ENCODE results near the gene DSN1. TPM values are rescaled to one million over a fixed set of nuclear protein-coding genes. Genes with fewer than 3 reads are reported as not detected.

Gene DSN1
- total and polyA plus RNA-seq, 2 of the 8 experiments (the other 6 are each of a cell fraction or from before 2014, with no cell fraction given): 12.0 to 26.2 TPM

DNA sequence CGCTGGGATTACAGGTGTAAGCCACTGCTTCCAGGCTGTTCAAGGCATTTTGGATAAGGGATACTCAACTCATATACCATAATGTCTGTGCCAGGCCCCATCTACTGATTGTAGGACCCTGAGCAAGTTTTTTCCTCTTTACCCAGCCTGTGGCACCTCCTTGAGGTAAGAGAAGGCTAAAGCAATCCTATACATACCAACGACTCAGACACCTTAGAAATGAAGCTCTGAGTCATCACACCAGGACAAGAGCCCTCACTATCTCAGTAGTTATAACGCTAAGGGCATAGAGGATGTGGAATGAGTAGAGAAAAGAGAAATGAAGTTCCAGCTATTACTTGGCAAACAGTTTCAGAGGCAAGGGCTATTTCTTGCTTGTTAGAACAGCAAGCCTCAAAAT is 44.6 kb downstream of the DSN1 start:
- no peak for DNase-seq (ENCODE audit: low read depth in 1 of 2, low spot score in 2 of 2)
- CTCF ChIA-PET (ENCODE audit: partially characterized antibody): interaction anchor here (0.5 to 2.6 kb wide), 34 partner anchors 9 to 197 kb away, joined by 3 to 13 read pairs (median 4); partner anchors contain the start of genes DSN1 and SLA2
- TF ChIP-seq GABPA (IDR thresholded peaks at IDR 0.05; ENCODE audit: borderline replicate concordance, insufficient read depth, low read length) (no peak), CEBPB (IDR thresholded peaks at IDR 0.05; ENCODE audit: low read depth, low read length) (no peak), CBX8 (IDR thresholded peaks at IDR 0.05; ENCODE audit: borderline replicate concordance, low read depth, low read length) (no peak), SAP30 (IDR thresholded peaks at IDR 0.05; ENCODE audit: insufficient read depth, insufficient replicate concordance, low read length) (no peak), JUND (IDR thresholded peaks at IDR 0.05; ENCODE audit: low read length) (peak; percentile 77), SIX5 (IDR thresholded peaks at IDR 0.05; ENCODE audit: low read depth, low read length) (no peak), POU5F1 (IDR thresholded peaks at IDR 0.05; ENCODE audit: low read depth, low read length) (no peak), JUN (IDR thresholded peaks at IDR 0.05; ENCODE audit: low read depth, low read length) (no peak), ASH2L (IDR thresholded peaks at IDR 0.05; ENCODE audit: low read length) (no peak), RAD21 (IDR thresholded peaks at IDR 0.05 in 1 of 2, conservative IDR thresholded peaks at IDR 0.05 in 1 of 2; ENCODE audit: low read depth in 2 of 2, low read length in 2 of 2) (peak; percentile 77 to 83), ZNF274 (IDR thresholded peaks at IDR 0.05; ENCODE audit: borderline replicate concordance, extremely low read depth, low read length) (no peak), RFX5 (IDR thresholded peaks at IDR 0.05; ENCODE audit: borderline replicate concordance, low read depth, low read length) (no peak)
- TF ChIP-seq, protein P1, sequence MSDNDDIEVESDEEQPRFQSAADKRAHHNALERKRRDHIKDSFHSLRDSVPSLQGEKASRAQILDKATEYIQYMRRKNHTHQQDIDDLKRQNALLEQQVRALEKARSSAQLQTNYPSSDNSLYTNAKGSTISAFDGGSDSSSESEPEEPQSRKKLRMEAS (IDR thresholded peaks at IDR 0.05): no peak

More for the DNA sequence above, 44.6 kb downstream of the DSN1 start:
- Histone ChIP-seq H3K4me3 (ENCODE audit: extremely low read depth in 1 of 4, insufficient read depth in 2 of 4, low read depth in 3 of 4, low read length in 4 of 4) (no peak overlapping the region), H3K27ac (ENCODE audit: low read depth, low read length) (no peak overlapping the region), H3K18ac (ENCODE audit: extremely low read depth, low read length) (no peak overlapping the region), H3K56ac (replicated peaks; ENCODE audit: insufficient read length, low read depth, low read length) (no peak overlapping the region), H3K4me1 (replicated peaks in 1 of 4; ENCODE audit: control insufficient read depth in 3 of 4, insufficient read depth in 4 of 4, low read length in 3 of 4) (peaks cover 0 to 3% (median 0%) of the 10 kb centered on the region in 4 experiments; a peak in 2 of 7 replicates), H2BK15ac (ENCODE audit: low read length) (no peak overlapping the region), H3K9me3 (ENCODE audit: insufficient read depth in 2 of 2, low read depth in 1 of 2, low read length in 1 of 2) (no peaks in the 10 kb centered on the region), H3K36me3 (ENCODE audit: control insufficient read depth in 2 of 4, insufficient read depth in 4 of 4, low read length in 3 of 4) (no peaks in the 10 kb centered on the region), H3K4me2 (ENCODE audit: insufficient read depth in 1 of 2, low read depth in 2 of 2, low read length in 2 of 2) (no peak overlapping the region), H4K8ac (ENCODE audit: extremely low read depth, insufficient read depth, low read length) (no peak overlapping the region), H3K14ac (ENCODE audit: insufficient read length) (no peak overlapping the region), H3K9ac (replicated peaks in 1 of 4; ENCODE audit: extremely low read depth in 1 of 4, low read depth in 3 of 4, low read length in 3 of 4) (no peak overlapping the region), H3K79me2 (ENCODE audit: control insufficient read depth in 1 of 2, insufficient read depth in 2 of 2, low read length in 2 of 2) (no peaks in the 10 kb centered on the region), H3K23ac (ENCODE audit: insufficient read length) (no peak overlapping the region), H2BK20ac (ENCODE audit: low read length) (no peak overlapping the region), H2BK120ac (replicated peaks; ENCODE audit: low read depth, low read length) (no peak overlapping the region), H4K5ac (ENCODE audit: insufficient read length, low read depth, low read length) (no peak overlapping the region), H2AFZ (ENCODE audit: low read length) (no peak overlapping the region), H2BK12ac (ENCODE audit: low read depth, low read length) (no peak overlapping the region), H2AK5ac (ENCODE audit: low read depth, low read length) (no peak overlapping the region), H3K23me2 (ENCODE audit: low read depth, low read length) (no peaks in the 10 kb centered on the region), H3K4ac (replicated peaks; ENCODE audit: insufficient read length, low read depth, low read length) (no peak overlapping the region), H3K27me3 (replicated peaks in 1 of 4; ENCODE audit: control insufficient read depth in 3 of 4, extremely low read depth in 1 of 4, insufficient read depth in 3 of 4, low read length in 3 of 4) (no peaks in the 10 kb centered on the region), H4K20me1 (replicated peaks in 1 of 2; ENCODE audit: control insufficient read depth in 1 of 2, insufficient read depth in 2 of 2, low read length in 2 of 2) (no peaks in the 10 kb centered on the region), H3K79me1 (ENCODE audit: low read depth, low read length) (peaks cover 5% of the 10 kb centered on the region), H2BK5ac (ENCODE audit: low read depth, low read length) (no peak overlapping the region), H4K91ac (replicated peaks; ENCODE audit: insufficient read length, low read length) (no peak overlapping the region)
- POLR2A ChIA-PET (ENCODE audit: partially characterized antibody): interaction anchor here (0.6 to 0.8 kb wide), 3 partner anchors 27 to 52 kb away, joined by 3 to 7 read pairs (median 5); no protein-coding TSS in a partner anchor
- FAIRE-seq: peak; percentile 28
- WGBS, 2 experiments (ENCODE audit: extremely low coverage in 1 of 2, insufficient coverage in 1 of 2, insufficient read length in 1 of 2, insufficient replicate concordance in 2 of 2, low coverage in 1 of 2, low lambda C conversion rate in 2 of 2, missing lambda C conversion rate in 1 of 2): 61% methylated on average over 3 of the region's 3 CpGs; no CpG with 5 or more reads in 1 of the 2 experiments

All from H1 (cell line).